NCI-H748 (cell line): ENCODE measurements around the gene ADPGK.
"Not testable (repeated sequence)": the region's sequence is repeated elsewhere in the genome, so short reads cannot be mapped to it uniquely, and the experiment has no call there.

Experiments
- DNase-seq: peaks from one replicate; lab custom pipeline; 2025; ENCODE audit not compliant: unreplicated experiment; lab: John Stamatoyannopoulos, UW

Gene ADPGK

DNA sequence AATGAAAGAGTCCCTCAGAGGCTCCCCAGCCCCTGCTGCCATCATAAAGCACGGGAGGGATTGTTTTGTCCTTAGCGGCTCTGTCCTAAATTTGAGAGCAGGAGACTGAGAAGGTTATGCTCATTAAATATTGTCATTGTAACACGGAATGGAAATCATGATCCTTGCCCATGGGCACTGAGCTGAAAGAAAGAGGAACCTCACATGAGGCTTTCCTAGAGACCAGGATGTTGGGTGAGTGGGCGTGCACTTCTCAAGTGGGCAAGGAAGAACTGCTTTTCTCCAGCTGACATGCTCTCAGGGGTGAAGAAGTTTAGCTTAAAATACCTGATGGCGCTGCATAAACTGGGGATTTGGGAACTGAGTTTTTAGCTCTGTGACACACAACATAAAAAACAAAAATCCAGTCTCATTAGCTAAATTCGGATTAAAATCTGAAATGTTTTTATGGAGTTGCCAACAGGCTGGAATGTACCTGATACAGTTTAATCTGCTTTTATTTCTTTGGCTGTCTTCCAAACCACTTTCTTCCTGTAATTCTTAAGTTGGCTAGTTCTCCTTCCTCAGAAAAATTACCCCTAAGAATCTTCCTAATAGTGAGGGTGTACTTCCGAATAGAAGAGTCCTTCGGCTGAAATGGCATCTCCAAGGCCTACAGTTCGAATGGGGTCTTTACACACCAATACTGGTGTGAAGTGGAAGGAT, 31.7 kb downstream of the ADPGK start:
- no peak for DNase-seq

DNA sequence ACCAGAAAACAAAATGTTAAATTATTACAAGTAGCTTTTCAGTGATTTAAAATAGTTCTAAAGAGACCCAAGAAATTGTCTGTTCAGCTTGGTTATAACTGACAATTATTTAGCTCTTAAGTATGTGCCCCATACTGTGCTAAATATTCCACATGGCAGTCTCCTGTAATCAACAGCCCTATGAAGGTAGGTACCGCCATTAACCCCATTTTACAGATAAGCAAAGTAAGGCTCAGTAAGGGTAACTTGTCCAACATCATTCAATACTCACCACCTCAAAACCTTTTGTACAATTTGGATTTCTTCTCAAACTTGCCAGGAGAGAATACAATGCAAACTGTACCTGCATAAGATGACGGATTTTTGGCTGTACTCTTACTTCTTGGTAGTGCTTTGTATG, 33.9 kb downstream of the ADPGK start:
- DNase-seq: no peak

DNA sequence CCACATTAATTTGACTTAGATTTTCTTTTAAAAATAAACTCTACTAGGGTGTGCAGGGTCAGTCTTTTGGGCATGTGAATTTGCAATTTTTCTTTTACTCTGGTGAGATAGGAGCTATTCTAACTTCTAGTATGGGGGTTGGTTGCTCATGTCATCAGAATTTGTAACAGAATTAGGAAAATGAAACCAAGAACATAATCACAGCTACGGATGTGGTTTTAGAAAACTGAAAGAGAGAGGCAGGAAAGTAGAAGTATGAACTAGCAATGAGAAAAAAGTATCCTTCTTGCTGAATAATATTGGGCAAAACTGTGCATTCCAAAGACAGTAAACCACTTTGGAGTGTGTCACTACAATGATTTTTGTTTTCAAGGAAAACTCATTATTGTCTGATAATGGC, 43.3 kb downstream of the ADPGK start:
- no peak for DNase-seq

DNA sequence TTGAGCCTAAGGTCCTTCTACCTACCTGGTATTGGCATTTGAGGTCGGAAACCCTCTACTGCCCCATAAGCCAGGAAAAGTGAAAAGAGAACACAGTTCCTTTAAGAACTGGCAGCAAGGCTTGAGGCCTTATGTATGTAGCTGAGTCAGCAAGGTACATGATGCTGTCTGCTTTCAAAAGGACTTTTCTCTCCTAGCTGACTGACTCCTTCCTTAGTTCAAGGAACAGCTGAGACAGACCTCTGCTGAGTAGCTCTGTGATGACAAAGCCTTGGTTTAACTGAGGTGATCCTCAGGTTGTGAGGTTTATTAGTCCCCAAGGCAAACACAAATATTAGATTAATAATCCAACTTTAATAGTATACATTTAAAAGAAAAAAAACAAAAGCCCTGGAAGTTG, 45.8 kb downstream of the ADPGK start:
- no peak for DNase-seq

DNA sequence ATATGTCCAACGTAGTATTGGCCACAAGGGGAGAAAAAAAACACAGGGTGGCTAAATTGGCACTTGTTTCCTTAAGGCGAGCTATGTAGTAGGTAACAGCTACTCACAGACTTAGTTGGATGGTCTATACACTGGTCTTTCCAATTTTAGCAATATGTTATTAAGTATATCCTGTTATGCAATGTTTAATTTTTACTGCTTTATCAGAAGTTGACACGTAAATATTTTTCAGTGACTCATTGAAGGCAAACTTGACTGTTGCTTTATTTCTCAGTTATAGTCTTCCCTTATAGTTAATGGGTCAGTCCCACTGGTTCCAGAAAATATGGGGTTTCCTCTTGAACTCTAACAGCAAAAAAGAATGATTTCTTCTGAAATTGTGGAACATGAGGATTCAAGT, 46.5 kb downstream of the ADPGK start:
- no peak for DNase-seq

DNA sequence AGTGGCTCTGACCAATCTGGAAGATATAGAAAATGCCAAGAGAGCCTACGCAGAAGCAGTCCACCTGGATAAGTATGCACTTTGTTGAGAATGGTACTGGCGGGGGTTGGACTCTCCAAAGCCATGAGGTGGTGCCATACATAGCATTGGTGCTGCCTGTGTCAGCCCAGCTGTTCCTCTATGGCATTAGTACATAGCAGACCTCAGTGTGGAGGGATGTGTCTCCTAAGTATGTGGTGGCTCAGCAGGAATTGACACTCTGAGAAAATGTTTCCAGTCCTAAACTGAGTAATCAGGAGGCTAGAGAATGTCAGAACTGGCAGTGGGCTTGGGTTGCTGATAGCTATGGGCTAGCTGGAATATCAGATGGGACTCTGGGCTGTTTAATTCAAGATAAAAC, 48.4 kb downstream of the ADPGK start:
- no peak for DNase-seq

DNA sequence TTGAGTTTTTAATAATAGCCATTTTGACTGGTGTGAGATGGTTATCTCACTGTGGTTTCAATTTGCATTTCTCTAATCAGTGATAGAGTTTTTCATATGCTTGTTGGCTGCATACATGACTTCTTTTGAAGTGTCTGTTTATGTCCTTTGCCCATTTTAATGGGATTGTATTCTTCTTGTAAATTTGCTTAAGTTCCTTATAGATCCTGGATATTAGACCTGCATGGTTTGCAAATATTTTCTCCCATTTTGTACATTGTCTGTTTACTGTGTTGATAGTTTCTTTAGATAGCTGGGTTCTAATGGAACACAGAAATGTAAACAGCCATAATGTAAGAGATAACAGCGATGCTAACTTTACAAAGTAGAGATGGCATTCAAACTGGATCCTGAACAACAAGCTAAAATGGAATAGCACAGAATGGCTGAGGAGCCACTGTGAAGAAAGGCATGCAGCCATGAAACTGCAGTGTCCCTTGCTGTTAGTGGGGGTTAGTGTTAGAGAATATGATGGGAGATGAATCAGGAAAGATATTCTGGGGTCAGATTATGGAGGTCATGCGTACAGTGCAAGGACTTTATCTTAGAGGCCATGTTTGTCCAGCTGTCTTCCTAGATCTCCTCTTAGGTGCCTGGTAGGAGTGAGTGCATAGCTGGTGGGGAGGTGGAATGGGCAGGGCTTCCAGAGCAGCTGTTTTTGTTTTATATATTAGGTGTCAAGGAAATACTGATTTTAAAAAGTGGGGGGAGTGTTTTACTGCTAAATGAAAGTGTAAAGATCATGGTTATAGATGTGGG, 49.4 kb downstream of the ADPGK start:
- DNase-seq: no peak

DNA sequence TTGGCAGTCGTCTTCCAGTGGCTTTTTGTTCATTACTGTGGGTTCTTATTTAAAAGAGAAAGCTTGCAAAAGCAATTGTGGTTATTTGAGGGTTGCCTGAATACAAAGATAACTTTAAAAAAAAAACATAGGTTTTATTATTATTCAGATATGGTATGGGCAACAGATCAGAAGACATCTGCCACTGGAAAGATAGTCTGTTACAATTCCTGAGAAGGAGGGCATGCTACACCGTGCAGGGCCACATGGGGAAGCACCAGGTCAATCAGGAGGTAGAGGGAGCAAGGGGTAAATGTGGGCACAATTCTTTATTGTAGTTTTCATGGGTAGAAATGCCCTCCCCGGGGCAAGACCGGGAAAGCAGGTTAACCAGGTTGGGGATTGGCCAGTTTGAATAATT, 51.0 kb downstream of the ADPGK start:
- DNase-seq: no peak

DNA sequence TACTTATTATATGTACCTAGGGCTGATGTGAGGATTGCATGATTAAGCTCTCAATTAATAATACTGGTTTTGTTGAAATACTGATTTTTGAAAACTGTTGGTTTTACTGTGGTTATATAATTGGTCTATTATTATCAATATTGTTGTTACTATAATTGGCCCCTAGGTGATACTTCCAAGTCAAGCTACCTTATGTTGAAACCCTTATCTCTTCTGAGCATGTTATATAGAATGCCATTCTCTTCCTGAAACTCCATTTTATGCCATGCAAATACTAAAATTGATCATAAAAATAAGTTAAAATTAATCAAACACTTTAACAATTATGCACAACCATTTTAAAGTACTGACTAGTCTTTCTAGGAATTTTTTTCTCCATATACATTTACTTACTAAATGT, 51.5 kb downstream of the ADPGK start:
- no peak for DNase-seq

DNA sequence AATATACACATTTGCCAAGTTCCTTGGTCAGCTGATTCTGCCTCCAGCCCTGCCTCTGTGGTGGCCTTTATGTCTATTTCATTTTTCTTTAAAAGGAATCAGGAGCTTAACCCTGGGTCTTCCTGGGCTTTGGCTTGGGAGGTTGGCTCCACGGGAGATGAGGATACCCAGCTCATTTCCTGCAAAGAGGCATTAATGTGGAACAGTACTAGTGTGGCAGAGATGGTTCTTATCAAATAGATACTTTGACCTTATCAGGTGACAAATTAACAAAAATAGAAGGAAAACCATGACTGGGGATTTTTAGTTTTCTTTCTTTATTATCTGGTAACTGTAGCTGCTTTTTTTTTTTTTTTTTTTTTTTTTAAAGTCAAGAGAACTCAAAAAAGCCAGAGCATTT, 54.7 kb downstream of the ADPGK start:
- no peak for DNase-seq

DNA sequence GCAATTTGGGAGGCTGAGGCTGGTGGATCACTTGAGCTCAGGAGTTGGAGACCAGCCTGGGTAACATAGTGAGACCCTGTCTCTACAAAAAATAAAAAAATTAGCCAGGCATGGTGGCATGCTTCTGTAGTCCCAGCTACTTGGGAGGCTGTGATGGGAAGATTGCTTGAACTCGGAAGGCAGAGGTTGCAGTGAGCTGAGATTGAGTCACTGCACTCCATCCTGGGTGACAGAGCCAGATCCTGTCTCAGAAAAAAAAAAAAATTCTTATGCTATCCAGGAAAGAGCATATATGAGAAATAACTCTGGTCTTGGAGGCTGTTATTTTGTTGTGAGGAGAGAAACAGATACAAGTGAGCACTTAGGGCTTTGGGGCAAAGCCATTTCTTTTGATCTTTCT, 55.3 kb downstream of the ADPGK start:
- not testable (repeated sequence) for DNase-seq

DNA sequence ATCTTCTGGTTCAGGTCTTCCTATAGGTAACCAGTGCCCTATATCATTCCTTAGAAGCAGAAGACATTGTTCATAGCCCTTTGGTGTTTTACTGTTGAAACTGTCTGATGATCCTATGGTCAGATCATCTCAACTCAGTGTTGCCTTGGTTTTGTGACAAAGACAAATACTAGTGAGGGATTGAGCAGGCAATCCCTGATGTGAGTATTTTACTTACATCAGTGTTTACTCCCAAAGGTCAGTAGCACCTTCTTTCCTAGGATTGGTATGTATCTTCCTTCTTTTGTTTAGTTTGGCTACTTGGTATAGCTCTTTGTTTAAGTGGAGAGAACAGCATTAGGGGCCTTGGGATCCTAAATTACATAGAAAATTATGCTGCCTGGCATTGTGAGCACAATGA, 56.4 kb downstream of the ADPGK start:
- no peak for DNase-seq

DNA sequence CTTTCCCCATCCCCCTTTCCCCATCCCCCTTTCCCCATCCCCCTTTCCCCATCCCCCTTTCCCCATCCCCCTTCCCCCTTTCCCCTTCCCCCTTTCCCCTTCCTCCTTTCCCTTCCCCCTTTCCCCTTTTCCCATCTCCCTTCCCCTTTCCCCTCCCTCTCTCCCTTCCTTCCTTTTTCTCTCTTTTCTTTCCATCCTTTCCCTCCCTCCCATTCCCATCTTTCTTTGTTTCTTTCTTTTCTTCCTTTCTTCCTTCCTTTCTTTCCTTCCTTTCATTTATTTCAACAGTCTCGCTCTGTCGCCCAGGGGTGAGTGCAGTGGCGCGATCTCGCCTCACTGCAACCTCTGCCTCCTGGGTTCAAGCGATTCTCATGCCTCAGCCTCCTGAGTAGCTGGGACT, 57.7 kb downstream of the ADPGK start:
- DNase-seq: not testable (repeated sequence)

DNA sequence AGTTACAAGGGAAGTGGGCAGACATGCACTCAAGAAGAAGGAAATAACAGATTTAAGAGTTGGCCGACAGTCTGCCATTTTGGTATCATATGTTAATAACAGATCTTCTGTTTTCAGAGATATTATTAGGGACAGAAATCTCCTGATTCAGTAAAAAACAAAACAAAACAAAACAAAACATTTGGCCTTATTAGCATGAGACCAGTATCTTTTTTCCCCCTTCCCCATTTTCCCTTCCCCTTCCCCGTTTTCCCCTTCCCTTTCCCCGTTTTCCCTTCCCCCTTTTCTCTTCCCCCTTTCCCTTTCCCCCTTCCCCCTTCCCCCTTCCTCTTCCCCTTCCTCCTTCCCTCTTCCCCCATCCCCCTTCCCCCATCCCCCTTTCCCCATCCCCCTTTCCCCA, 58.1 kb downstream of the ADPGK start:
- no peak for DNase-seq

DNA sequence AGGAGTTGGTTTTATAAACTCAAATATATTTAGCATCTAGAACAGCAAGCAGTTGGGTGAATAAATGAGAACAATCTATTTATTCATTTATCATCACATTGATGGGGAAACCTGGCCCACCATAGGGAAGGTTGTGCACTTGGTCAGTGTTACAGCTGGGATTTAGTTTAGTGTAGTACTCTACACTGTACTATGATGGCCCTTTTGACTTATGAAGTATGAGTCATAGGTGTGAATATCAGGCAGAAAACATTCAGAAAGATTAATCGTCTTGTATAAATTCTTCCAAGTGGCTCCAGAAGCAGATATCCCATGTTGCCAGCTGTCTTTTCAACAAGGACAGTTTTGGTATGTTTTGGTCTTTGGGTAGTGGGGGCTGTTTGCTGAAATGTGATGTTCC, 59.5 kb downstream of the ADPGK start:
- no peak for DNase-seq

DNA sequence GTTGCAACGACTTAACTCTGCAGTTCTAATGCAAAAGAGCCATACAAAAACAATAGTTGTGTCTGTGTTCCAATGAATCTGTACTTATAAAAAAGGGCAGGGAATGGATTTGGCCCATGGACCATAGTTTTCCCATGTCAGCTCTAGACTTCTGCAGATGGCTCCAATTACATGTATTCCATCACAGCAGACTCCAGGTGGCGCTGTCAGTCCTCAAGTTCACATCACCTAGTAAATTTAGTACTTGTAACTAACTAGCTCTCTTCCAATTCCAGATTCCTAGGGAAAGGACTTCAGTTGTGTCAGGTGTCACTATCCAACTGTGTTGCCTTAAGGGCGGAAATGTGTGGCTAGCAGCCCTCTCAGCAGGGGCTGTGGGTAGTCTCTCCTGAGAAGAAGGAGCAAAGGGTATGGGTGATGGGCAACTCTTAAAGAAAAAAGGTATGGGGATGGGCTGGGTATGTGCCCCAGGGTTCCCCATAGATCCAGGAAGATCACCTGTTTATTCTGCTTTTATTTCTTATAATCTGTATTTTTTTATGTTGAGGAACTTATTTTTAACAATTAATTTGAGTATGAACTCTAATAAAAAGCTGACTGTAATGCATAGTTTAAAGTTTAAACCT, 61.4 kb downstream of the ADPGK start:
- DNase-seq: peak; percentile 50

DNA sequence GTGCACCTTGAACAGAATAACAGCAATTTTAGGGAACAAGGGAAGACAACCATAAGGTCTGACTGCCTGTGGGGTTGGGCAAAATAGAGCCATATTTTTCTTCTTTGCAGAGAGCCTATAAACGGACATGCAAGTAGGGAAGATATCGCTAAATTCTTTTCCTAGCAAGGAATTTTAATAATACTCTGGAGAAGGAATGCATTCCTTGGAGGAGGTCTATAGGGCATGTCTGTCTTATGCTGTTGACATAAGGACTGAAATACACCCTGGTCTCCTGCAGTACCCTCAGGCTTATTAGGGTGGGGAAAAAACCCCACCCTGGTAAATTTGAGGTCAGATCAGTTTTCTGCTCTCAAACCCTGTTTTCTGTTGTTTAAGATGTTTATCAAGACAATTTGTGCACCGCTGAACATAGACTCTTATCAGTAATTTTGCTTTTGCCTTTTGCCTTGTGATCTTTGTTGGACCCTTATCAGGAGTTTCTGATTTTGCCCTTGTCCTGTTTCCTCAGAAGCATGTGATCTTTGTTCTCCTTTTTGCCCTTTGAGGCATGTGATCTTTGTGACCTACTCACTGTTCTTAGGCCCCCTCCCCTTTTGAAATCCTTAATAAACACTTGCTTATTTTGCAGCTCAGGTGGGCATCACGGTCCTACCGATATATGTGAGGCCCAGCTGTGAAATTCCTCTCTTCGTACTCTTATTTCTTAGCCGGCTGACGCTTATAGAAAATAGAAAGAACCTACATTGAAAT, 74.8 kb downstream of the ADPGK start:
- DNase-seq: not testable (repeated sequence)

DNA sequence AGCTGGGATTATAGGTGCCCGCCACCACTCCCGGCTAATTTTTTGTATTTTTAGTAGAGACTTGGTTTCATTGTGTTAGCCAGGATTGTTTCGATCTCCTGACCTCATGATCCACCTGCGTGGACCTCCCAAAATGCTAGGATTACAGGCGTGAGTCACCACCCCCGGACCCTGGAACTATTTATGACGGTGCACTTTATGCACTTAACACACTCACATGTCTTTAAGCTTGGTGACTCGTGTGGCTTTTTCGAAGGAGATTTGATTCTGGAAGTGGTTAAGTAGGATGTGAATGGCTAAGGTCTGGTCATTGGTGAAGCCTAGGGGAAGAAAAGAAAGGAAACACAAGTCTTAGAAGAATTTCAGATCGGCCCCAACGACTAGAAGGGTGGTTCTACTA, 77.3 kb downstream of the ADPGK start:
- no peak for DNase-seq
